Left ventricle myocardium inferior (tissue), 1 donor: ENCODE data around the gene OPCML. TPM values are rescaled to one million over a fixed set of nuclear protein-coding genes. Genes with fewer than 3 reads are reported as not detected.

ENCODE experiments used
- DNase-seq: peaks from one replicate; pipeline ENCODE4 v3.0.0-alpha.2; 2020
- H3K27ac ChIP-seq: fragments of 200-600 bp; replicated peaks from 2 replicates; pipeline ENCODE4 v1.8.0; 2021
- H3K27me3 ChIP-seq: fragments of 200-600 bp; 2 replicates; pipeline ENCODE4 v1.8.0; 2021; ENCODE audit warnings: low read depth
- H3K36me3 ChIP-seq: fragments of 200-600 bp; 2 replicates; pipeline ENCODE4 v1.8.0; 2021
- H3K4me1 ChIP-seq: fragments of 200-600 bp; 2 replicates; pipeline ENCODE4 v1.8.0; 2021
- H3K4me3 ChIP-seq: fragments of 200-600 bp; 2 replicates; pipeline ENCODE4 v1.8.0; 2021; ENCODE audit warnings: mild to moderate bottlenecking, moderate library complexity
- H3K9me3 ChIP-seq: fragments of 200-600 bp; replicated peaks from 2 replicates; pipeline ENCODE4 v1.8.0; 2021
- intact Hi-C: fragments of 100-400 bp; cut with micrococcal nuclease; formaldehyde crosslinking; loops from one replicate; pipeline ENCODE4 v1.11.0; 2022
- total RNA-seq: library from RNA; stranded (reverse); fragmentation: NEBNext Ultra II Directional; extraction: Animal tissue kit (Norgen Biotek cat#: 25700); gene quantifications from one replicate; pipeline ENCODE4 v1.2.1, GENCODE V29; 2021
- TF ChIP-seq, protein P1 (sequence below): fragments of 200-600 bp; IDR thresholded peaks from 2 replicates; pipeline ENCODE4 v1.8.0; 2021; ENCODE audit warnings: antibody characterized with exemption, mild to moderate bottlenecking, borderline replicate concordance
- donor health status: DM: no; HTN: yes; CAD: no; lungs with severe emphysema.

Gene OPCML
- total RNA-seq, 1 donor from 2014 or later, result 0.63 TPM

DNA sequence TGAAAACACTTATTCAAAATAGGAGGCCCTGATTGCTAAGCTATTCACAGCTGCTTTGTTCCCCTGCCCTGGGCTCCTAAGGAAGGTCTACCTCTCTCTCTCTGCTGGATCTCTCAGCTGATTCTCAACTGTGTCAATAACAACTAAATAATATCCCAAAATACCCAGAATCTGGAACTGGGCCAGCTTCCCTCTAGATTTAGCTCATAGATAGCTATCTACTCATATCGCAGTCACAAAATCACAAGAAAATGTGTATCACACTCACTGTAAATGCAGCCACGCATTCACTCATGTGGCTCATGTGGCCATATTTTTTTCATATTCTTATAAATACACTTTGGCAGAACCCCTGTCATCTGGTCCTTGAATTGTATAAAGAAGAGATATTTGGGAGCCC lies 555.1 kb downstream of the OPCML start:
- H3K36me3 ChIP-seq, result no peaks in the 10 kb centered on the region
- intact Hi-C loops, result no loop called here
- TF ChIP-seq, protein P1, sequence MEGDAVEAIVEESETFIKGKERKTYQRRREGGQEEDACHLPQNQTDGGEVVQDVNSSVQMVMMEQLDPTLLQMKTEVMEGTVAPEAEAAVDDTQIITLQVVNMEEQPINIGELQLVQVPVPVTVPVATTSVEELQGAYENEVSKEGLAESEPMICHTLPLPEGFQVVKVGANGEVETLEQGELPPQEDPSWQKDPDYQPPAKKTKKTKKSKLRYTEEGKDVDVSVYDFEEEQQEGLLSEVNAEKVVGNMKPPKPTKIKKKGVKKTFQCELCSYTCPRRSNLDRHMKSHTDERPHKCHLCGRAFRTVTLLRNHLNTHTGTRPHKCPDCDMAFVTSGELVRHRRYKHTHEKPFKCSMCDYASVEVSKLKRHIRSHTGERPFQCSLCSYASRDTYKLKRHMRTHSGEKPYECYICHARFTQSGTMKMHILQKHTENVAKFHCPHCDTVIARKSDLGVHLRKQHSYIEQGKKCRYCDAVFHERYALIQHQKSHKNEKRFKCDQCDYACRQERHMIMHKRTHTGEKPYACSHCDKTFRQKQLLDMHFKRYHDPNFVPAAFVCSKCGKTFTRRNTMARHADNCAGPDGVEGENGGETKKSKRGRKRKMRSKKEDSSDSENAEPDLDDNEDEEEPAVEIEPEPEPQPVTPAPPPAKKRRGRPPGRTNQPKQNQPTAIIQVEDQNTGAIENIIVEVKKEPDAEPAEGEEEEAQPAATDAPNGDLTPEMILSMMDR, result no peak

DNA sequence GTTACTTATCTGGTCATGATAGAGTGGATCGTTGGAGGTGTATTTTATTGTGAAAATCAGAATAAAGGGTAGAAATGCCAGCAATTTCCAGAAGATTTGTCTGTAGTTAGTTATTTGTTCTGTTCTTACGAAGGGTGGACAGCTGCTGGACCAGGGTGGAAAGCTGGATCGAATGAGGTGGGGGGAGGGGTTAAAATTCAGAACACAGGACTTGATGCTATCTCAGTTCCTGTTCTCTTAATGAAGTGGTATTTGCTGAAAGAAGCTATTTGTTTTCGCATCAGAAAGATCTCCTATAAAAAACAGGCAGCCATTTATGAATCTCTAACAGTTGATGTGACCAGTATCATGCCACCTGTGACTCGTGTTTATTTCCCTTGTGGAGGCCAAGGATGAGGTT lies 556.2 kb downstream of the OPCML start:
- no peaks in the 10 kb centered on the region for H3K4me1 ChIP-seq
- TF ChIP-seq, protein P1, result no peak
- H3K36me3 ChIP-seq, result no peaks in the 10 kb centered on the region
- H3K27me3 ChIP-seq, result peaks cover 46% of the 10 kb centered on the region
- no peak for DNase-seq
- no peak overlapping the region for H3K27ac ChIP-seq
- H3K9me3 ChIP-seq, result no peaks in the 10 kb centered on the region
- intact Hi-C loops, result no loop called here
- H3K4me3 ChIP-seq, result no peak overlapping the region

More for the DNA sequence above, 555.1 kb downstream of the OPCML start:
- no peak overlapping the region for H3K27ac ChIP-seq
- no peaks in the 10 kb centered on the region for H3K9me3 ChIP-seq
- no peaks in the 10 kb centered on the region for H3K4me1 ChIP-seq
- no peak for DNase-seq
- no peak overlapping the region for H3K4me3 ChIP-seq
- H3K27me3 ChIP-seq, result peaks cover 42% of the 10 kb centered on the region

DNA sequence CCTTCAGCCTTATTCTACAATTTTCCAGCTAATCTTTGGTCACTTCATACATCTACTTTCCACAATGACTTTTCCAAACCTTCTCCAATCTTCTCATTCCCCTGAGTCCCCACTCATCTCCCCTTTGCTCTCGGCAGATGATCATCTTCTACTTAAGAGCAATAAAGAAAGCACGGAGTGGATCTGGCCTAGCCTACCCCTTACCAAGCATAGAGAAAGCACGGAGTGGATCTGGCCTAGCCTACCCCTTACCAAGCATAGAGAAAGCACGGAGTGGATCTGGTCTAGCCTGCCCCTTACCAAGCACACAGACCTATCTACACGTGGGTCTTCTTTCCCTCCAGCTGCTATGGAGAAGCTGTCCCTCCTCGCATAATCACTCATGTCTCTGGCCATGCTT lies 558.6 kb downstream of the OPCML start:
- Histone ChIP-seq H3K27ac (no peak overlapping the region), H3K36me3 (no peaks in the 10 kb centered on the region), H3K9me3 (no peaks in the 10 kb centered on the region), H3K4me3 (no peak overlapping the region), H3K4me1 (no peaks in the 10 kb centered on the region), H3K27me3 (peaks cover 44% of the 10 kb centered on the region)
- TF ChIP-seq, protein P1, result no peak
- no peak for DNase-seq
- intact Hi-C loops, result no loop called here

DNA sequence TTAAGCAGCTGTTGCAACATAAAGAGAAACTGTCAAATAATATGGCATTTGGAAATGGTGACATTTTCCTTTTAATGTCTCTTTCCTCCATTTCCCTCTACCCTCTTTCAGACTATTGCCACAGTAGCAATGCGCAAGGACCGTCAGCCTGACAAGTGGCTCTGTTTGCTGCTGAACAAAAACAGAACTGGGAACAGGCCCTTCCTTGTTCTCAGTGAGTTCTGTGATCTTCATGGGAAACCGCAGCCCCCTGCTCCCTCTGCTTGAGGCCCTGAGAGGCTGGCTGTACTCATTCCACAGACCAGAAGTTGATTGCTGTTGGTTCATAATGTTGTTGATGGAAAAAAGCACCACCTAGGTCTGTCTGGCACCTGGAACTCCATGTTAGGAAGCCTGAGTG lies 559.7 kb downstream of the OPCML start:
- H3K27ac ChIP-seq, result no peak overlapping the region

DNA sequence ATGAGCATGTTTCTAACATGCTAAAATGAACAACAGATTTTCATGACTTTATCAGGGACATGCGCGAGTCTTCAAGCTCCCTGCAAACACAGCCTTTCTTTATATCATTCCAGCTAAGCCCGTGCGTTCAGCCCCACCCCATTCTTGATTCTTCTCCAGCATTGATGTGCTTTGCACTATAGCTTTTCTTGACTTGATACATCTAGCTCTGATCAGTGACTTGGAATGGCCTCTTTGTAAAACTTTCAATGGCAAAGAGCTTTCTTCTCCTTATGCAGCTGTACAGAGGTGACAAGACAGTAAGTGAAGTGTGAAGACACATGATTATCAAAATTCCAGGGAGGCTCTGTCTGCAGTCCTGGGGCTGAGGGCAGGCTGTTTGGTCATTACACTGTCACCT lies 561.0 kb downstream of the OPCML start:
- no peak overlapping the region for H3K27ac ChIP-seq
- intact Hi-C loops, result no loop called here
- H3K36me3 ChIP-seq, result no peaks in the 10 kb centered on the region
- H3K9me3 ChIP-seq, result no peaks in the 10 kb centered on the region
- no peak overlapping the region for H3K4me3 ChIP-seq
- peaks cover 31% of the 10 kb centered on the region for H3K27me3 ChIP-seq
- TF ChIP-seq, protein P1, result no peak
- no peak for DNase-seq
- H3K4me1 ChIP-seq, result no peaks in the 10 kb centered on the region

More for the DNA sequence above, 559.7 kb downstream of the OPCML start:
- DNase-seq, result no peak
- Histone ChIP-seq H3K4me1 (no peaks in the 10 kb centered on the region), H3K9me3 (no peaks in the 10 kb centered on the region), H3K4me3 (no peak overlapping the region), H3K27me3 (peaks cover 34% of the 10 kb centered on the region), H3K36me3 (no peaks in the 10 kb centered on the region)
- TF ChIP-seq, protein P1, result no peak
- intact Hi-C loops, result no loop called here

DNA sequence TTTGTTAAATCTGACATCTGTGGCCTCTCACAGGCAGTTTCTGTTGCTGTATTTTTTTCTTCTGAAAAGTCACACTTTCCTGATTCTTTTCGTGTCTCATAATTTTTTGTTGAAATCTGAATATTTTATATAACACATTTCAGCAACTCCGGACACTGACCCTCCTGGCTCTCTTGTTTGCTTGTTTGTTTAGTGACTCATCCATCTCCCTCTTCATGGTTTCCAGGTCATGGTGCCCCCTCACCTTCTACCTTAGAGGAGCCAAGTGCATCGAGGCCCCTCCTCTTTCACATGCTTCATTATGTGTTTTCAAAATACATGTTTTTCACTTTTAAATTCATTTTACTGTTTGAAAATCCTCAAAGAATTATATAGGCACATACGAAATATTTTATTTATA lies 562.4 kb downstream of the OPCML start:
- Histone ChIP-seq H3K36me3 (no peaks in the 10 kb centered on the region), H3K9me3 (peaks cover 8% of the 10 kb centered on the region), H3K27ac (no peak overlapping the region), H3K27me3 (peaks cover 30% of the 10 kb centered on the region), H3K4me1 (no peaks in the 10 kb centered on the region), H3K4me3 (no peak overlapping the region)
- DNase-seq, result no peak
- intact Hi-C loops, result no loop called here
- TF ChIP-seq, protein P1, result no peak
